Skeletal muscle tissue (tissue), 4 donors: ENCODE measurements around the gene C12orf42. TPM values are rescaled to one million over a fixed set of nuclear protein-coding genes. Genes with fewer than 3 reads are reported as not detected.

Source experiments
- H3K27ac ChIP-seq: one replicate; pipeline ENCODE4 v1.7.0; 2013; ENCODE audit warnings: mild to moderate bottlenecking, low read depth, low read length, inconsistent platforms
- H3K27me3 ChIP-seq, 3 donors: one replicate each; pipeline ENCODE4 v1.7.0; 2013; ENCODE audit warnings: low read length in 3 of 3; ENCODE audit not compliant: control insufficient read depth in 3 of 3, insufficient read depth in 3 of 3
- H3K36me3 ChIP-seq, 3 donors: one replicate each; pipeline ENCODE4 v1.7.0; 2013; ENCODE audit warnings: low read length in 3 of 3; ENCODE audit not compliant: control insufficient read depth in 3 of 3, insufficient read depth in 3 of 3
- H3K4me1 ChIP-seq, 3 donors: one replicate each; pipeline ENCODE4 v1.7.0; 2013; ENCODE audit warnings: low read length in 3 of 3, mild to moderate bottlenecking in 3 of 3; ENCODE audit not compliant: control insufficient read depth in 3 of 3, insufficient read depth in 3 of 3
- H3K4me3 ChIP-seq, 3 donors: one replicate each; pipeline ENCODE4 v1.7.0; 2013; ENCODE audit warnings: low read length in 3 of 3
- H3K9ac ChIP-seq, 3 donors: one replicate each; pipeline ENCODE4 v1.7.0; 2013; ENCODE audit warnings: low read length in 3 of 3, mild to moderate bottlenecking in 3 of 3, moderate library complexity in 2 of 3, low read depth in 1 of 3
- H3K9me3 ChIP-seq, 3 donors: one replicate each; pipeline ENCODE4 v1.7.0; 2013; ENCODE audit warnings: low read length in 3 of 3; ENCODE audit not compliant: control insufficient read depth in 3 of 3
- total RNA-seq: library from RNA; depleted of rRNA; stranded (reverse); fragments of >200 nt; gene quantifications from one replicate; pipeline ENCODE4 v1.2.3, GENCODE V29; 2014
- donor health status: Osteomylitis.

The C12orf42 gene
- total RNA-seq, 1 donor from 2014 or later: 1.0 TPM

GRCh38 chr12:103392722-103393121, 103.0 kb downstream of the C12orf42 start:
- H3K36me3 ChIP-seq: no peaks in the 10 kb centered on the region
- no peaks in the 10 kb centered on the region for H3K4me1 ChIP-seq
- H3K27me3 ChIP-seq: no peaks in the 10 kb centered on the region
- no peak overlapping the region for H3K4me3 ChIP-seq
- no peak overlapping the region for H3K9ac ChIP-seq
- H3K9me3 ChIP-seq: peaks cover 0 to 1% (median 0%) of the 10 kb centered on the region in 3 donors
- no peak overlapping the region for H3K27ac ChIP-seq

DNA sequence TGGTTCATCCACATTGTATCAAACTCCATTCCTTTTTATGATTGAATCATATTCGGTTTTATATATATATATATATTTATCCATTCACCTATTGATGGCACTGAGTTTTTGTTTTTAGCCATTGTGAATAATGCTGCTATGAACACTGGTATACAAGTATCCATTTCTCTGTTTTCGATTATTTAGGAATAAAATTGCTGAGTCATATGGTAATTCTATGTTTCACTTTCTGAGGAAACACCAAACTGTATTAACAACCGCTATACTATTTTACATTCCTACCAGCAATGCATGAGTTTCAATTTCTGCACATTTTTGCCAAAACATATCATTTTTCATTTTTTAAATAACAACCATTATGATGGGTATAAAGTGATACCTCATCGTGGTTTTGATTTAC, 104.7 kb downstream of the C12orf42 start:
- Histone ChIP-seq H3K27me3 (no peaks in the 10 kb centered on the region), H3K4me1 (no peaks in the 10 kb centered on the region), H3K4me3 (no peak overlapping the region), H3K9ac (no peak overlapping the region), H3K27ac (no peak overlapping the region), H3K36me3 (no peaks in the 10 kb centered on the region), H3K9me3 (peaks cover 0 to 1% (median 0%) of the 10 kb centered on the region in 3 donors)

GRCh38 chr12:103387385-103387784, 108.4 kb downstream of the C12orf42 start:
- Histone ChIP-seq H3K27ac (no peak overlapping the region), H3K9ac (no peak overlapping the region), H3K36me3 (no peaks in the 10 kb centered on the region), H3K4me3 (no peak overlapping the region), H3K9me3 (peaks cover 0 to 1% (median 0%) of the 10 kb centered on the region in 3 donors), H3K27me3 (peaks cover 0 to 2% (median 0%) of the 10 kb centered on the region in 3 donors), H3K4me1 (no peaks in the 10 kb centered on the region)

- Histone ChIP-seq H3K4me1 (no peaks in the 10 kb centered on the region), H3K4me3 (no peak overlapping the region), H3K27ac (no peak overlapping the region), H3K36me3 (no peaks in the 10 kb centered on the region), H3K9me3 (peaks cover 0 to 1% (median 0%) of the 10 kb centered on the region in 3 donors), H3K27me3 (peaks cover 0 to 2% (median 0%) of the 10 kb centered on the region in 3 donors), H3K9ac (no peak overlapping the region)
These were observed 109.3 kb downstream of the C12orf42 start for GRCh38 chr12:103386451-103386850.

GRCh38 chr12:103382736-103383346, 112.9 kb downstream of the C12orf42 start:
- no peak overlapping the region for H3K27ac ChIP-seq
- H3K9me3 ChIP-seq: no peaks in the 10 kb centered on the region
- no peak overlapping the region for H3K4me3 ChIP-seq
- H3K4me1 ChIP-seq: no peaks in the 10 kb centered on the region
- no peak overlapping the region for H3K9ac ChIP-seq
- peaks cover 0 to 2% (median 0%) of the 10 kb centered on the region in 3 donors for H3K27me3 ChIP-seq
- H3K36me3 ChIP-seq: no peaks in the 10 kb centered on the region

- Histone ChIP-seq H3K4me1 (no peaks in the 10 kb centered on the region), H3K4me3 (no peak overlapping the region), H3K27ac (no peak overlapping the region), H3K9me3 (no peaks in the 10 kb centered on the region), H3K27me3 (peaks cover 0 to 2% (median 0%) of the 10 kb centered on the region in 3 donors), H3K36me3 (no peaks in the 10 kb centered on the region), H3K9ac (no peak overlapping the region)
These were observed 113.6 kb downstream of the C12orf42 start for GRCh38 chr12:103382119-103382518.

- no peaks in the 10 kb centered on the region for H3K36me3 ChIP-seq
- H3K9ac ChIP-seq: no peak overlapping the region
- H3K27ac ChIP-seq: no peak overlapping the region
- no peak overlapping the region for H3K4me3 ChIP-seq
- H3K27me3 ChIP-seq: peaks cover 0 to 2% (median 0%) of the 10 kb centered on the region in 3 donors
- no peaks in the 10 kb centered on the region for H3K9me3 ChIP-seq
- no peaks in the 10 kb centered on the region for H3K4me1 ChIP-seq
These were observed 116.1 kb downstream of the C12orf42 start for GRCh38 chr12:103379670-103380069.

DNA sequence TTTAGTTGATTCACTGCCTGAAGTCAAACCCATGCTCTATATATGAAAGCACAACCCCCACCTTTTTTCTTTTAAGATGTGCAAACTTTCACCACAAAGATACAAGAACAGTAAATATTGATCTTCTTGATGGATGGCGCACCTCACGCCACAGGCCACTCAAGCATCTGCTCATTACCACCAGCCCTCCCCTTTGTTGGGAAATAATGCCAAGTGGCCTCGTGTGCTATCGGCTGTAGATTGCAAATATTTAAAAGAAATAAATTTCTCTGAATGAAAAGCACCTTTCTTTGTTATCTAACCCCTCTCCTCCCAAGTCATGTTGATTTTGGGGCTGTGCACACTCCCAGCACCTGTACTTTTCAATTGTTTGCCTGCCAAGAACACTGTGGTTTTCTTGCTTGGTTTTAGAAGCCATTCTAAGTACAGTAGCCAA, 122.7 kb downstream of the C12orf42 start:
- H3K9ac ChIP-seq: no peak overlapping the region
- no peak overlapping the region for H3K27ac ChIP-seq
- H3K27me3 ChIP-seq: no peaks in the 10 kb centered on the region
- H3K4me3 ChIP-seq: no peak overlapping the region
- H3K9me3 ChIP-seq: no peaks in the 10 kb centered on the region
- no peaks in the 10 kb centered on the region for H3K4me1 ChIP-seq
- no peaks in the 10 kb centered on the region for H3K36me3 ChIP-seq

- Histone ChIP-seq H3K36me3 (no peaks in the 10 kb centered on the region), H3K9me3 (no peaks in the 10 kb centered on the region), H3K27me3 (no peaks in the 10 kb centered on the region), H3K27ac (no peak overlapping the region), H3K4me3 (no peak overlapping the region), H3K4me1 (no peaks in the 10 kb centered on the region), H3K9ac (no peak overlapping the region)
These were observed 125.8 kb downstream of the C12orf42 start for GRCh38 chr12:103369929-103370328.

GRCh38 chr12:103368167-103368566, 127.6 kb downstream of the C12orf42 start:
- H3K9ac ChIP-seq: no peak overlapping the region
- H3K4me1 ChIP-seq: no peaks in the 10 kb centered on the region
- no peak overlapping the region for H3K4me3 ChIP-seq
- no peaks in the 10 kb centered on the region for H3K9me3 ChIP-seq
- H3K36me3 ChIP-seq: no peaks in the 10 kb centered on the region
- no peak overlapping the region for H3K27ac ChIP-seq
- H3K27me3 ChIP-seq: no peaks in the 10 kb centered on the region
